Measurements from ENCODE around the gene TBL1X. TPM values are rescaled to one million over a fixed set of nuclear protein-coding genes. Genes with fewer than 3 reads are reported as not detected.

The TBL1X gene
- total and polyA plus RNA-seq, 2 experiments from 2014 or later = 21.8 to 29.9 TPM

- H3K27me3 ChIP-seq = no peaks in the 10 kb centered on the region
- no peak overlapping the region for H3K4me3 ChIP-seq
- no peaks in the 10 kb centered on the region for H3K9me3 ChIP-seq (ENCODE audit: low read depth)
- no peaks in the 10 kb centered on the region for H3K4me1 ChIP-seq (ENCODE audit: low read depth)
- no peaks in the 10 kb centered on the region for H3K36me3 ChIP-seq
- H3K27ac ChIP-seq = no peak overlapping the region
- TF ChIP-seq, protein P1, sequence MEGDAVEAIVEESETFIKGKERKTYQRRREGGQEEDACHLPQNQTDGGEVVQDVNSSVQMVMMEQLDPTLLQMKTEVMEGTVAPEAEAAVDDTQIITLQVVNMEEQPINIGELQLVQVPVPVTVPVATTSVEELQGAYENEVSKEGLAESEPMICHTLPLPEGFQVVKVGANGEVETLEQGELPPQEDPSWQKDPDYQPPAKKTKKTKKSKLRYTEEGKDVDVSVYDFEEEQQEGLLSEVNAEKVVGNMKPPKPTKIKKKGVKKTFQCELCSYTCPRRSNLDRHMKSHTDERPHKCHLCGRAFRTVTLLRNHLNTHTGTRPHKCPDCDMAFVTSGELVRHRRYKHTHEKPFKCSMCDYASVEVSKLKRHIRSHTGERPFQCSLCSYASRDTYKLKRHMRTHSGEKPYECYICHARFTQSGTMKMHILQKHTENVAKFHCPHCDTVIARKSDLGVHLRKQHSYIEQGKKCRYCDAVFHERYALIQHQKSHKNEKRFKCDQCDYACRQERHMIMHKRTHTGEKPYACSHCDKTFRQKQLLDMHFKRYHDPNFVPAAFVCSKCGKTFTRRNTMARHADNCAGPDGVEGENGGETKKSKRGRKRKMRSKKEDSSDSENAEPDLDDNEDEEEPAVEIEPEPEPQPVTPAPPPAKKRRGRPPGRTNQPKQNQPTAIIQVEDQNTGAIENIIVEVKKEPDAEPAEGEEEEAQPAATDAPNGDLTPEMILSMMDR (IDR thresholded peaks at IDR 0.05; ENCODE audit: low read depth, low read length) = no peak
- peak in 1 of 2 donors; percentile 8 for DNase-seq (ENCODE audit: low read depth in 1 of 2, low spot score in 1 of 2)
Observed at GRCh38 chrX:9555354-9555753, 90.5 kb downstream of the TBL1X start.

DNA sequence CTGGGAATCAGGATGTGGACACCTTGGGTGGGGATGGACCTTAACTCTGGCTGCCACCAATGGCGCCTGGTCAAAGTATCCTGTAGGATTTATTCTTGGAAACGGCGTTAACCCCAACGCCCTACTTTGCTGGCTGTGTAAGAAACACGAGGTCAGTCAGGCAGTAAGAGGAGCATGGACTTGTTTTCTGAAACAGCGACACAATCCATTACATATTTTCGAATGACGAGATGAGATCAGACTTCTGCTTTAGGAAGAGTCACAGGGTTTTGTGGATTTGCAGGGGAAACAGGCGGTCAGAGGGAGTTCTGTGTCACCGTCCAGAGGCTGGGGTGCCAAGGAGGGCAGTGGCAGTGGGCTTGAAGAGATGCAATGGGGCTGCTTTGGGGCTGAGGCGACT lies 92.2 kb downstream of the TBL1X start:
- Histone ChIP-seq H3K36me3 (no peaks in the 10 kb centered on the region), H3K4me1 (ENCODE audit: low read depth) (no peaks in the 10 kb centered on the region), H3K27ac (no peak overlapping the region), H3K4me3 (no peak overlapping the region), H3K9me3 (ENCODE audit: low read depth) (no peaks in the 10 kb centered on the region), H3K27me3 (no peaks in the 10 kb centered on the region)
- DNase-seq (ENCODE audit: low read depth in 1 of 2, low spot score in 1 of 2) = no peak
- TF ChIP-seq, protein P1 (IDR thresholded peaks at IDR 0.05; ENCODE audit: low read depth, low read length) = no peak

DNA sequence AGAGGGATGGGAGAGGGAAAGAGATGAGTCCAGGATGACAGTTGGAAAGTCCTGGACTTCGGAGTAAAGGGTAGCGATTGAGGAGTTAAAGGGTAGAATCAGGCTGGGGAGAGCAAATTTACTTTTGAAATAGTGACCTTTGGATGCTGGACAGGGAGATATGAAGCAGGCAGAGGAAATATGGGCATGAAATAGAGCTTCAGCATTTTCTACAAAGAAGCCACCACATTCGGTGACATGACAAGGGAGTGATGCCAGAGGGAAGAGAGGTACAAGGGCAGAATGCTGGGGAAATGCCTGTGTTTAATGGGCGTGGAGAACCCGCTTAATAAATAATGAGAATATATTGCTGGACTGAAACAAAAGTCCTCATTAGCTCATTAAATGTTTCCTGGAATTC lies 92.7 kb downstream of the TBL1X start:
- H3K27me3 ChIP-seq = no peaks in the 10 kb centered on the region
- H3K36me3 ChIP-seq = no peaks in the 10 kb centered on the region
- H3K4me1 ChIP-seq (ENCODE audit: low read depth) = no peaks in the 10 kb centered on the region
- TF ChIP-seq, protein P1 (IDR thresholded peaks at IDR 0.05; ENCODE audit: low read depth, low read length) = no peak
- H3K9me3 ChIP-seq (ENCODE audit: low read depth) = no peaks in the 10 kb centered on the region
- DNase-seq (ENCODE audit: low read depth in 1 of 2, low spot score in 1 of 2) = no peak
- H3K4me3 ChIP-seq = no peak overlapping the region
- H3K27ac ChIP-seq = no peak overlapping the region

GRCh38 chrX:9558615-9559014 lies 93.8 kb downstream of the TBL1X start:
- no peak for DNase-seq (ENCODE audit: low read depth in 1 of 2, low spot score in 1 of 2)

DNA sequence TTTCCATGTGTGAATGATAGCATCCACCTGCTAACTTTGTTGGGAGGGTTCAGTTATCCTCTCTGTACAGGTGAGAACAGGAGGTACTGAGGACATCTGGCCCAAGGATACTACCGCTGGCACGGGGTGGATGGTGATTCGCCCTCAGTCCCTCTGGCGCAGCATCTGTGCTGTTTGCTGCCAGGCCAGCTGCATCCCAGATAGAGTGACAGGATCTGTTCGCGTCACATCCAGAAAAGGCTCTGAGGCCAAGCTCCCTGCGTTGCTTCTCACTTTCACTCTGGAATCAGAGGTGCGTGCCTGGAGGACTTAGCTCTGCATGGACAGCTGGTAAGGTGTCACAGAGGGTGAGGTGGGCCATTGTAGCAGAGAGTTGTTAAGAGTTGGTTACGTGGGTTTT lies 95.4 kb downstream of the TBL1X start:
- no peak overlapping the region for H3K27ac ChIP-seq
- TF ChIP-seq, protein P1 (IDR thresholded peaks at IDR 0.05; ENCODE audit: low read depth, low read length) = no peak
- H3K36me3 ChIP-seq = no peaks in the 10 kb centered on the region
- no peak for DNase-seq (ENCODE audit: low read depth in 1 of 2, low spot score in 1 of 2)
- H3K9me3 ChIP-seq (ENCODE audit: low read depth) = no peaks in the 10 kb centered on the region
- no peaks in the 10 kb centered on the region for H3K27me3 ChIP-seq
- H3K4me3 ChIP-seq = no peak overlapping the region
- no peaks in the 10 kb centered on the region for H3K4me1 ChIP-seq (ENCODE audit: low read depth)

More at GRCh38 chrX:9558615-9559014, 93.8 kb downstream of the TBL1X start:
- TF ChIP-seq, protein P1 (IDR thresholded peaks at IDR 0.05; ENCODE audit: low read depth, low read length) = no peak
- Histone ChIP-seq H3K9me3 (ENCODE audit: low read depth) (no peaks in the 10 kb centered on the region), H3K4me1 (ENCODE audit: low read depth) (no peaks in the 10 kb centered on the region), H3K36me3 (no peaks in the 10 kb centered on the region), H3K27me3 (no peaks in the 10 kb centered on the region), H3K4me3 (no peak overlapping the region), H3K27ac (no peak overlapping the region)

DNA sequence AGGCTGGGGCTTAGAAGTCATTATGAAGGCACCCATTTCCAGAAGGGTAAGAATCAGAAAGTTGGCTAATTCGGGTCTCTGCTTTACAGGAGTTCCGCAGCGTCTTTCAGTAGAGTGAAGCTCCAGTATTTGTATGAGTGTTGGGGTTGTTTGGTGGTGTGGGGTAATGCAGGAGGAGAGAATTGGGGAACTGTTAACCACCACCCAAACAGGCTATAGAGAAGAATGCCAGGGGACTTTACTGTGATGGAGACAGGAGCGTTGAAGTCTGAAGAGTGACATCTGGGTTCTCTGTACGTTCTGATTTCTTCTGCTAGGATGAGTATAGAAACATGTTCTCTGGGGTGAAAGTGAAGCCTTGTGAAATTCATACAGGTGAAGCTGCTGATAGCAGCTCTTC lies 96.3 kb downstream of the TBL1X start:
- no peaks in the 10 kb centered on the region for H3K36me3 ChIP-seq
- H3K27ac ChIP-seq = no peak overlapping the region
- DNase-seq (ENCODE audit: low read depth in 1 of 2, low spot score in 1 of 2) = no peak
- H3K4me1 ChIP-seq (ENCODE audit: low read depth) = no peaks in the 10 kb centered on the region
- H3K27me3 ChIP-seq = no peaks in the 10 kb centered on the region
- H3K4me3 ChIP-seq = no peak overlapping the region
- TF ChIP-seq, protein P1 (IDR thresholded peaks at IDR 0.05; ENCODE audit: low read depth, low read length) = no peak
- no peaks in the 10 kb centered on the region for H3K9me3 ChIP-seq (ENCODE audit: low read depth)

All from cardiac muscle cell (in vitro differentiated cells and primary cell).